ENCODE results near the gene PYGL.

GRCh38 chr14:50887476-50887875 lies 56.8 kb downstream of the PYGL start:
- TF ChIP-seq, protein P1, sequence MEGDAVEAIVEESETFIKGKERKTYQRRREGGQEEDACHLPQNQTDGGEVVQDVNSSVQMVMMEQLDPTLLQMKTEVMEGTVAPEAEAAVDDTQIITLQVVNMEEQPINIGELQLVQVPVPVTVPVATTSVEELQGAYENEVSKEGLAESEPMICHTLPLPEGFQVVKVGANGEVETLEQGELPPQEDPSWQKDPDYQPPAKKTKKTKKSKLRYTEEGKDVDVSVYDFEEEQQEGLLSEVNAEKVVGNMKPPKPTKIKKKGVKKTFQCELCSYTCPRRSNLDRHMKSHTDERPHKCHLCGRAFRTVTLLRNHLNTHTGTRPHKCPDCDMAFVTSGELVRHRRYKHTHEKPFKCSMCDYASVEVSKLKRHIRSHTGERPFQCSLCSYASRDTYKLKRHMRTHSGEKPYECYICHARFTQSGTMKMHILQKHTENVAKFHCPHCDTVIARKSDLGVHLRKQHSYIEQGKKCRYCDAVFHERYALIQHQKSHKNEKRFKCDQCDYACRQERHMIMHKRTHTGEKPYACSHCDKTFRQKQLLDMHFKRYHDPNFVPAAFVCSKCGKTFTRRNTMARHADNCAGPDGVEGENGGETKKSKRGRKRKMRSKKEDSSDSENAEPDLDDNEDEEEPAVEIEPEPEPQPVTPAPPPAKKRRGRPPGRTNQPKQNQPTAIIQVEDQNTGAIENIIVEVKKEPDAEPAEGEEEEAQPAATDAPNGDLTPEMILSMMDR (IDR thresholded peaks at IDR 0.05; ENCODE audit: extremely low read depth in 1 of 2, insufficient read depth in 1 of 2, low read depth in 1 of 2, low read length in 2 of 2): no peak
- TF ChIP-seq, protein P2, sequence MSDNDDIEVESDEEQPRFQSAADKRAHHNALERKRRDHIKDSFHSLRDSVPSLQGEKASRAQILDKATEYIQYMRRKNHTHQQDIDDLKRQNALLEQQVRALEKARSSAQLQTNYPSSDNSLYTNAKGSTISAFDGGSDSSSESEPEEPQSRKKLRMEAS (IDR thresholded peaks at IDR 0.05; ENCODE audit: insufficient read depth, insufficient read length): no peak
- TF ChIP-seq EZH2 (IDR thresholded peaks at IDR 0.05; ENCODE audit: borderline replicate concordance, low read depth, low read length, severe bottlenecking) (no peak), POLR2A (IDR thresholded peaks at IDR 0.05; ENCODE audit: low read depth, low read length) (no peak), POLR2AphosphoS5 (IDR thresholded peaks at IDR 0.05; ENCODE audit: insufficient read depth, low read depth, low read length) (no peak), JUN (IDR thresholded peaks at IDR 0.05; ENCODE audit: borderline replicate concordance, insufficient read depth, insufficient read length, low read depth) (no peak), MYC (IDR thresholded peaks at IDR 0.05; ENCODE audit: low read depth, low read length) (no peak)
